ENCODE results near the gene ZNF331. TPM values are rescaled to one million over a fixed set of nuclear protein-coding genes. Genes with fewer than 3 reads are reported as not detected.

Gene ZNF331
- total RNA-seq, 1 donor from 2014 or later = 21.1 TPM

DNA sequence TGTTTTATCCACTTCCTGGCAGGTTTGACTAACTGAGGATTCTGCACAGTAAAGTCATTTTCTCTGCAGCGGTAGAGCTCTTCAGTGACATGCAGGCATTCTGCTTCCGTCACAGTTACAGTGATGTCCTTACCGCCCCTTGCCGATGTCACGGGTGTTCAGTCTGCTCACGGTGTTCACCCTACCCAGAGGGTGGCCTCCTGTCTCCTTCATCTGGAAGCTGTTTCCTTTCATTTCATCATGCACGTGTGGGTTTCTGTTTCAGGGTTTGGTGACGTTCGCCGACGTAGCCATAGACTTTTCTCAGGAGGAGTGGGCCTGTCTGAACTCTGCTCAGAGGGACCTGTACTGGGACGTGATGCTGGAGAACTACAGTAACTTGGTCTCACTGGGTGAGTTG is 33.4 kb downstream of the ZNF331 start:
- DNase-seq (ENCODE audit: low read depth) = no peak

DNA sequence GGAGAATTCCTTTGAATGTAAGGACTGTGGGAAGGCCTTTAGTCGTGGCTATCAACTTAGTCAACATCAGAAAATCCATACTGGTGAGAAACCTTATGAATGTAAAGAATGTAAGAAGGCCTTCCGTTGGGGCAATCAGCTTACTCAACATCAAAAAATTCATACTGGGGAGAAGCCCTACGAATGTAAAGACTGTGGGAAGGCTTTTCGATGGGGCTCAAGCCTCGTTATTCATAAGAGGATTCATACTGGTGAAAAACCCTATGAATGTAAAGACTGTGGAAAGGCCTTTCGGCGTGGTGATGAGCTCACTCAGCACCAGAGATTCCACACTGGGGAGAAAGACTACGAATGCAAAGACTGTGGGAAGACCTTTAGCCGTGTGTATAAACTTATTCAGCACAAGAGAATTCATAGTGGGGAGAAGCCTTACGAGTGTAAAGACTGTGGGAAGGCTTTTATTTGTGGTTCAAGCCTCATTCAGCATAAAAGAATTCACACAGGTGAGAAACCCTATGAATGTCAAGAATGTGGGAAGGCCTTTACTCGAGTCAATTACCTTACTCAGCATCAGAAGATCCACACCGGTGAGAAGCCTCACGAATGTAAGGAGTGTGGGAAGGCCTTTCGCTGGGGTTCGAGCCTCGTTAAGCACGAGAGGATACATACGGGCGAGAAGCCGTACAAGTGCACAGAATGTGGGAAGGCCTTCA is 39.2 kb downstream of the ZNF331 start:
- no peak for DNase-seq (ENCODE audit: low read depth)

DNA sequence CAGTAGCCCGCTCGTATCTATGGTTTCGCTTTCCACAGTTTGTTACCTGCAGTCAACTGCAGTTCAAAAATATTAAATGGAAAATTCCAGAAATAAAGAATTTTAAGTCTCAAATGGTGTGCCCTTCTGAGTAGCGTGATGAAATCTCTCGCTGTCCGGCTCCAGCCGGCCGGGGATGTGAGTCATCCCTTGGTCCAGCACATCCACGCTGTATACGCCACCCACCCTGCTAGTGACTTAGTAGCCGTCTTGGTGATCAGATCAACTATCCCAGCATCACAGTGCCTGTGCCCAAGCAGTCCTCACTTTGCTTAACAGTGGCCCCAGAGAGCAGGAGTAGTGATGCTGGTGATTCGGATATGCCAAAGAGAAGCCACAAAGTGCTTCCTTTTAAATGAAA is 40.0 kb downstream of the ZNF331 start:
- DNase-seq (ENCODE audit: low read depth) = no peak

DNA sequence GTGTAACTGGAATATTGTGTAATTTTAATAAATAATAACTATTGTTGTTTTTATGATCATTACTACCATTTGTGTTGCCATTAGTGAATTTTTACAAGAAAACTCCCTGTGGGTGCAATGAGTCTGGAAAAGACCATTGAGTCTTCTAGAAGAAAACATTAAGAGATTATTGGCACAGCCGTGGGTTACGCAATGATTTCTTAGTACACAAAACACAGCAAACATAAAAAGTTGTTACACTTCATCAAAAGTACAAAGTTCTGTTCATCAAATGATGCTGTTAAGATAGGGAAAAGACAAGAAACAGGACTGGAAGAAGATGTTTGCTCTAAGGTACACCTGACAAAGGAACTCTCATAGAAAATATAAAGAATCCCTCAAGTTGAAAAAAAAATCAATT is 41.6 kb downstream of the ZNF331 start:
- DNase-seq (ENCODE audit: low read depth) = no peak

DNA sequence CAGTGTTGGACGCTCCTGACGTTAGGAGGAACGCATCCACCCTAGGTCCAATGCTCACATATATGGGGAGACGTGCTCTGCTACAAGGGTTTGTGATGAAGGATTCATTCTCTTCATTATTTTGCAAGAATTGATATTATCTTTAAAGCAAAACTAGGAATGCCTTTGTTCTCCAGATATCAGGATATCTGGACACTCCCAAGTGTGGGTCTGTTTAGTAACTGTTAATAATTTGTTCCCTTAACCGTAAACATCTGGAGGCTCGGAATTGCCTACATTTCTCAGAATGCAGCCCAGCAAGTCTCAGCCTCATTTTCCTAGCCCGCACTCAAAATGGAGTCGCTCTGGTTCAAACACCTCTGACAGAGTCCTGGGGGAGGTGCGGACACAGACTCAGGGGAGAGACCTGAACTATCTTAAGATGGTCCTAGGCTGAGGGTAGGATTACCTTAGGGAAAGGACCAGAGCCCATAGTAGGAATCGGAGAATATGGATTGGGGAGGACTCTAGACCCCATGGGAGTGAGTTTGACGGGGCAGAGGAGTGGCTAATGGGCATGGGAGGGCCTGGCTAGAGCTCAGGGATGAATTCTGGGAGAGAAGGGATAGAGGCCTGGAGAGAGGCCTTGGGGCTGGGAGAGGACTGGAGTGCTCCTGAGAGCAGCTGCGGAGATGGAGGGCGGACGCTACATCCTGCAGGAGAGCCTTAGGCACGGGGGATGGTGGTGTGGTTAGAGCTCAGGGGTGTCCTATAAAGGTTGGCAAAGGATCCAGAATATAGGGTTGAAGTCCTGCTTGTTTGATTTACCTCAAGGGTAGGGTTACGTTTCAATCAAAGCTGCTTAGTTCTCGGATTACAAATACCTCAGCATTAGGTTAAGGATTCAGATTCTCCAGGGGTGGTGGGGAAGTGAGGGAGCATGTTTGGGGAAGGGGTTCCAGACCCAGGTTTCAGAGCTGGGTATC is 43.2 kb downstream of the ZNF331 start:
- no peak for DNase-seq (ENCODE audit: low read depth)

DNA sequence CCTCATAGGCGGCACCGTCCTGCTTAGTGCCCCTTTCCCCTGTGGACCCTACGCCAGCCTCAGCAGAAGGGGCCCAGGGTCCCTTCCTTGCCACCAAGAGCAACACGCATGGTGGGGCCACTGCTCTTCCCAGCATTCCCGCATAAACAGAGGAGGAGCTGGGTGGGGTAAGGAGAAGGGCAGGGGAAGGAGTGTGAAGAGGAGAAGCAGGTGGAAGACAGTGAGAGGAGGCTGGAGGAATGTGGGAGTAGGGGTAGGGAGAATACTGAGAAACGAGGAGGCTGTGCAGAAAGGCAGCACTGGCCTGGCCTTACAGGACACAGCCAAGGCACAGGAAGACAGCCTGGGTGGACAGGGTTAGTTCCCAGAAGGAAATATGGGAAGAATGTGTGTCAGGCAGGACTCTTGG is 43.9 kb downstream of the ZNF331 start:
- DNase-seq (ENCODE audit: low read depth) = no peak

DNA sequence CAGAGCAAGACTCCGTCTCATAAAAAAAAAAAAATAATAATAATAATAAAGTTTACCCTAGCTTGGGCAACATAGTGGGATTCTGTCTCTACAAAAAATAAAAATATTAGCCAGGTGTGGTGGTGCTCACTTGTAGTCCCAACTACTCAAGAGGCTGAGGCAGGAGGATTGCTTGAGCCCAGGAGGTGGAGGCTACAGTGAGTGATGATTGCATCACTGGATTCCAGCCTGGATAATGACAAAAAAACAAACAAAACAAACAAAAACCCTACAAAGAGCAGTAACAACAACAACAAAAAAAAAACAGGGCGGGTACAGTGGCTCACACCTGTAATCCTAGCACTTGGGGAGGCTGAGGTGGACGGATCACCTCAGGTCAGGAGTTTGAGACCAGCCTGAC is 45.2 kb downstream of the ZNF331 start:
- DNase-seq (ENCODE audit: low read depth) = no peak

DNA sequence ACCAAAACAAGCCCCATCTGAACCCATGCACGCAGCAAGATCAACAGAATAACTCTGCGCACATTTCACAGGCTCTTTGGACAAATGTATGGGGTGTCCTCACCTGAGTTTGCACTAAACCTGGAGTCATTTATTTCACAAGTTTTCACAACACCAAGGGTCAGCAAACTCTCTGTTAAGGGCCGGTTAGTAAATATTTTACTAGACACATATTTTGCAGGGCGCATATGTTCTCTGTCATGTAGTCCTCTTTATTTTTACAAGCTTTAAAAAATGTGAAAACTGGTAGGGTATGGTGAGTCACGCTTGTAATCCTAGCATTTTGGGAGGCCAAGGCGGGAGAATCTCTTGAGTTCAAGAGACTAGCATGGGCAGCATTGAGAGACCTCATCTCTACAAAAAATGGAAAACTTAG is 48.3 kb downstream of the ZNF331 start:
- DNase-seq (ENCODE audit: low read depth) = no peak

DNA sequence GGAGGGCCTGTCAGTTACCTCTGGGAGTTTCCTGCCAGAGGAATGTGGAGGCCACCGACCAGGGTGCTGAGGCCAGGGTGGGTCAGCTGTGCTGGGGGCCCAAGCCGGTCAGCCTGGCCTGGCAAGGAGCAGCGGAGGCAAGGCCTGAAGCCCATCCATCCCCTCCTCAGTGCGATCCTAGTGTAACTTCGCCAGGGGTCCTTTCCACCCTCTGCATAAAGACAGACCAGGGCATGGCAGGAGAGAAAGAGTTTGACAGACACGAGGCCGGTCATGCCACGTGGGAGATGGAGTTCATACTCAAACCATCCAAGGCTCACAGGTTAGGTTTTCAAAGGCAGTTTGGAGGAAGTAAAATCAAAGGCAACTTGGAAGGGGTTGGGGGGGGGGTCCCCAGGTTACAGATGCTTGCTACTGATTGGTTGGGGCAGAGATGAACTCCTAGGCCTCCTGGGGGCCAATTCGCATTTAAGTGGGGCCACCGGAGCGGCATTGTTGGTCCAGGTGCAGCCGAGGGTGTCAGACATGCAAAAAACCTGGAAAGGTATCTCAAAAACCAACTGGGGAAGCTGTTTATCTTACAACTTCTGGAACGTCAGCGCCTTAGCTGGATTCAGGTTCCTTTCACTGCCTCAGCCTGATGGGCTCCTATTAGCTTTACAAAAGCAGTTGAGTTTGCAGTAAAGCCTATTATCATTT is 57.0 kb downstream of the ZNF331 start:
- no peak for DNase-seq (ENCODE audit: low read depth)

DNA sequence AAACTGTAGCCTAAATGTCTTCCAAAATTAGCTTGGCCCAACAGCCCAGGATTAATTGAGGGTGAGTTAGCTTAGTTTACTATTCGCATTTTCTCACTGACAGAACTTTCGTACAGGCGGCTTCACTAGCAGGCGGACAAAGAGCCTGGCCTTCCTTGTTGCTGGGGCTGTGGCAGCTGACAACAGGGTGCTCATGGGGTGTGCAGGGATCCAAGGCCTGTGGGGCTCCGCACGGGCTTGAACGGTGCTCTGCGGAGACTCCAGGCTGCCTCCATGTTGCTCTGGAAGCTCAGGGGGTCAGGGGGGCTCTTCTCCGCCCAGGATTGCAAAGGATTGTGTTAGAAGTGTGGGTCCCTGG is 57.5 kb downstream of the ZNF331 start:
- no peak for DNase-seq (ENCODE audit: low read depth)

DNA sequence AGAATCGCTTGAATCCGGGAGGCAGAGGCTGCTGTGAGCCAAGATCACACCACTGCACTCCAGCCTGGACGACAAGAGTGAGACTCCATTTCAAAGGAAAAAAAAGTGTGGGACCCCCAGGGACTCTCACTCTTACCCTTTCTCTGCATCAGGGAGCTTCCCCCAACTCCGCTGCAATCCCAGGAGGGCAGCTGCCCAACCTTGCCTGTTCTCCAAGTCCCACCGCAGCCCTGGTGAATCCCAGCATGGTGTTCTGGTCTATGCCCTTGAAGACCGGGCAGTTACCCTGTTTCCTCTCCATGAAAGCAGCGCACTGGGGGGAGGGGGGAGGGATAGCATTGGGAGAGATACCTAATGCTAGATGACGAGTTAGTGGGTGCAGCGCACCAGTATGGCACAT is 58.1 kb downstream of the ZNF331 start:
- DNase-seq (ENCODE audit: low read depth) = no peak

DNA sequence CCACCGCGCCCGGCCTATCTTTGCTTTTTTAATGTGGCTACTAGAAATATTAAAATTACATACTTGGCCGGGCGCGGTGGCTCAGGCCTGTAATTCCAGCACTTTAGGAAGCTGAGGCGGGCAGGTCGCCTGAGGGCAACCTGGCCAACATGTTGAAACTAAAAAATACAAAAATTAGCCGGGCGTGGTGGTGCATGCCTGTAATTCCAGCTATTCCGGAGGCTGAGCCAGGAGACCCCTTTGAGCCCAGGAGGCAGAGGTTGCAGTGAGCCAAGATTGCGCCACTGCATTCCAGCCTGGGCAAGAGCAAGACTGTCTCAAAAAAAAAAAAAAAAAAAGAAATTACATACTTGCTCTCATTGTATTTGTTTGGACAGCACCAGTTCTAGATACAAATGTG is 59.1 kb downstream of the ZNF331 start:
- no peak for DNase-seq (ENCODE audit: low read depth)

DNA sequence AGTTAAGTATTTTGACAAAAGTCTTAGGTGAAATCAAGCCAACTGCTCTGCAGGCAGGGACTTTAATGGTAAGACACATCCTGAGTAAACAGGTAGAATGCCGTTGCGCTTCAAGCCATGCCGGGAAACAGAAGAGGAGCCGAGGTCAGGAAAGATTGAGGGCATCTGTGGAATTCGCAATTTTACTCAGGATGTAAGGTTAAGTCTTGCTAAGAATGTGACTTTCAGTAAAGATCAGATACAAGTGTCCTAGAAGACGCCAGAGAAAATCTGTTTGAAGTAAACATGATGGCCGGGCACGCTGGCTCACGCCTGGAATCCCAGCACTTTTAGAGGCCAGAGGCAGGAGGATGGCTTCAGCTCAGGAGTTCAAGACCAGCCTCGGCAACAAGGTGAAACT is 60.4 kb downstream of the ZNF331 start:
- DNase-seq (ENCODE audit: low read depth) = no peak

DNA sequence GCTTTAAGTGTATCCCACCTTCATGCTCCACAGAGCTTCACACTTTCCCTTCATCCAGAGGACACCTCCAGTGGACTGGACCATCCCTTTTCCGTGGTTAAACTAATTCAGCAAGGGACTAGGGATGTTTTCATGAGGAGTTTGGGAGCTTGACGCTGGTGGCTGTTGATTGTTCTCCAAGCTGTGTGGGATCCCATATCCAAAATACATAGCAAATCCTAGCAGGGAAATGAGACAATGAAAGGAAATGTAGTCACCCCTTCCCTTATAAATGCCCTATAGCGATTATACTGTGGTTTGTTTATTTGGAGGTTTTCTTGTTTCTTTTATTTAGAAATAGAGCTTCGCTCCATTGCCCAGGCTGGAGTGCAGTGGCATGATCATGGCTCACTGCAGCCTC is 62.3 kb downstream of the ZNF331 start:
- DNase-seq (ENCODE audit: low read depth) = no peak

DNA sequence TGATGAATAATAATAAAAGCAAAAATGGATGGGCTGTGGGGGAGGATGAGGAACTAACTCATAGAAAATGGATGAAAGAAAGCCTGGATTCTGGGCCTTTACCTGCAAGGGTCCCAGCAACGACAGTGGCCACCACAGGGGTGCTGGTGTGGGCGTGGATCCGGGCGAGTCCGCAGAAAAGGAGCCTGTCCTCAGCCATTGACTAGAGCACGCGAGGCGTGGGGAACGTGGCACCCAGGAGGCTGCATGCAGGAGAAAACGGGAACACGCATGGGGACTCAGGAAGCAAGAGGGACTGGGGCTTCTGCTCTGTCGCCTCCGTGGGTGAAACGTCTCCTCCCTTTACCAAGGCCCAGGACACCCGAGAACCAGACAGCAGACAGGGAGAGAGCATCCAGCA is 68.1 kb downstream of the ZNF331 start:
- DNase-seq (ENCODE audit: low read depth) = no peak

DNA sequence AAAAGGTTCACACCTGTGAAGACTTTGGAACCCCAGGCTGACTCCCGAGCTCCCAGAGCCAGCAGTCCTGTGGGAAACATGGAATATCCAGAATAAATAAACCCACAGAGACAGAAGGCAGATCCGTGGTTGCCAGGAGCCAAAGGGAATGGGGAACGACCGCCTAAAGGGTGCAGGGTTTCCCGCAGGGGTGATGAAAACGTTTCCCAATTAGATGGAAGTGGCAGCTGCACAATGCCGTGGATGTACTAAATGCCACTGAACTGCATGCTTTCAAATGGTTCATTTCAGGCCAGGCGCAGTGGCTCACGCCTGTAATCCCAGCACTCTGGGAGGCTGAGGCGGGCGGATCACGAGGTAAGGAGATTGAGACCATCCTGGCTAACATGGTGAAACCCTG is 70.4 kb downstream of the ZNF331 start:
- no peak for DNase-seq (ENCODE audit: low read depth)

DNA sequence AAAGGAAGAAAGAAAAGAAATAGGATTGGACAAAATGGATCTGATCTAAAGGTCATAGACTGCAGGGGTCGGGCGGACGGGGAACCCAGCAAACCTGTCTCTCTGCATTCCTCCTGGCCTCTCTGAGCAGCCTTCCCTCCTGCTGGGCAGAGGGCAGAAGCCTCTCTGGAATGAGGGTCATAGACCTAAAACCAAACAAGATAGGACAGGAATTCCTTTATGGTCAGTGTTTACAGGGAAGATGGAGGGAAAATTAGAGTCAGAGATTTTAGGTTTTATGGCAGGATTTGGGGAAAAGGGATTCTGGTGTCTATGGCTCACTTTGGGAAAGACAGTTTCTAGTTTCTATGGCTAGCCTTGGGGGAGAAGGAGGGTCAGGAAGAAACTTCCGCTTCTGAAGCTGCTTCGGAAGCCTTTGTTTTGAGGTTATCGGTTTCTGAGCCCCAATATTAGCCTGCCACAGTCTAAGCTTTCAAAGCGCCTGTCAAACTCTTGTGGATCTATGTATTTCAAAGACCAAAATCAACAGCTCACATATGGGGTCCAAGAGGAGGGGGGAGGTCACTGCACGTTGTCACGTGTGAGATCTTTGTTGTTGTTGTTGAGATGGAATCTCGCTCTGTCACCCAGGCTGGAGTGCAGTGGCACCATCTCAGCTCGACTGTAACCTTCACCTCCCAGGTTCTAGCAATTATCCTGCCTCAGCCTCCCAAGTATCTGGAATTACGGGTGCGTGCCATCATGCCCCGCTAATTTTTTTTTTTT is 75.0 kb downstream of the ZNF331 start:
- no peak for DNase-seq (ENCODE audit: low read depth)

DNA sequence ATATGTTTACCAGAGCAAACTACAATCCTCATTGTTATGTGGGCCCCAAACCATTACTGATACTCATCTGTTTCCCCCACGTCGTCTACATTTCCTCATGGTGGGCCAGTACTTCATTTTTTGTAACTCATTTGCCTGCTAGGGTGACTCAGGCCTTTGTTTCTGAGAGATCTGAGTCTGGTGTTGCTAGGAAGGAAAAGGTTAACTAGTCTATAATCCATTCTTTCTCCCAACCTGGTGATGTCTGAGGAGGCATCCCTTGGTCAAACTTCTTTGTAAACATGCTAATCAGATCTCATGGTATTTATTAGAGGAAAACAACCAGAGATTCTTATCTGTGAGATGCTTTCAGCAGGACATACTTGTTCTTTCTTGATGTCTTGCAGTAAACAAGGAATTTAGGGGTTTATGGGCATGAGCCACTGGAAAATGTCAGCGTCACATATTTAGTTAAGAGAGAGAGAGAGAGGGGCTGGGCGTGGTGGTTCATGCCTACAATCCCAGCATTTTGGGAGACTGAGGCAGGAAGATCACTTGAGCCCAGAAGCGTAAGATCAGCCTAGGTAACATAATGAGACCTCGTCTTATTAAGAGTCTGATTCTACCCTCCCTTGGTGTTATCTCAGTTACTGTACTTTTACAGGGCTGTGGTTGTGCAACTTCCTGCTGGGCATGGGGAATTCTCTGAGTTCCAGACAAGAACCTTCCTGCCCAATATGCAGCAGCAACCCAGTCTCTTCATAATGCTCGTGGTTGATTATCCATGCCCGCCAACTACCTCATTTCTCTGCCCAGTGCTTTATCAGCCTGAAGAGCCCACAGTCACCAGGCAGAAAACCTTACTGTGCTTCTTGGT is 84.2 kb downstream of the ZNF331 start:
- DNase-seq (ENCODE audit: low read depth) = no peak

DNA sequence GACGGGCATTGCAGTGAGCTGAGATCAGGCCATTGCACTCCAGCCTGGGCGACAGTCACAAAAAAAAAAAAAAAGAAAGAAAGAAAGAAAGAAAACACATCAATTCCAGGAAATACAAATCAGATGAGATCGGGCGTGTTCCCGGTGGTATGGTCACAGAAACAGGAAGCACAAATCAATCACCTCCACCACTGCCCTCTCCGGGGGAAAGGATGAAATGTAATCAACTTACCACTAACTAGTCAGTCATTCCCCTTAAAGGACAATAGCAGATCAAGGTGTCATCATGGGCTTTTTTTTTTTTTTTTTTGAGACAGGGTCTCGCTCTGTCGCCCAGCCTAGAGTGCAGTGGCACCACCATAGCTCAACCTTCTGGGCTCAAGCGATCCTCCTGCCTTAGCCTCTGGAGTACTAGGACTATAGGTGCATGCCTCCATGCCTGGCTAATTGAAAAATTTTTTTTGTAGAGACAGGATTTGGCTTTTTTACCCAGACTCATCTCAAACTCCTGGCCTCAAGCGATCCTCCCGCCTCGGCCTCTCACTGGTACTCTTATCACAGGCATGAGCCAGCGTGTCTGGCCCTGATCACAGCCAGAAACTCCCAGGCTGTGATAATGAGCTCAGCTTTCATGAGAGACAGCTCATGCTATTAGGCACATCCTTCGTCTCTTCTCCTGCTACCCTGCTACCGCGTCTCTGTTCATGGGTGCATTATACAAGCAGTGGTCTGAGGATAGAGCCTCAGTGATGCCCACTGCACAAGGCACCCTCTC is 87.0 kb downstream of the ZNF331 start:
- no peak for DNase-seq (ENCODE audit: low read depth)

DNA sequence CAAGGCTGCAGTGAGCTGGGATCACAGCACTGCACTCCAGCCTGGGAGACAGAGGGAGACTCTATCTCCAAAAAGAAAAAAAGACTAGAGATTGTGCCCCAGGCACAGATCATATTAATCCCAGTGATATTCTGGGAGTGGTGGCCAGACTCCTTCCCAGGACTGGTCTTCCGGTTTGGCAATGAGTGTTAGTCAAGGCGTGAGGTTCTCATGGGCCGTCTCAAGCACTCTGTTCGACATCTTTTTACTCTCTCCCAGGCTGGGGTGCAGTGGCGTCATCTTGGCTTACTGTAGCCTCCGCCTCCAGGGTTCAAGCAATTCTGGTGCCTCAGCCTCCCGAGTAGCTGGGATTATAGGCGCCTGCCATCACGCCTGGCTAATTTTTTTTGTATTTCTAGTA is 88.5 kb downstream of the ZNF331 start:
- no peak for DNase-seq (ENCODE audit: low read depth)

Data from myocyte (in vitro differentiated cells).